ENCODE results near the gene CLDN14. TPM values are rescaled to one million over a fixed set of nuclear protein-coding genes. Genes with fewer than 3 reads are reported as not detected.

Gene CLDN14
- polyA plus RNA-seq, 3 donors = not detected

DNA sequence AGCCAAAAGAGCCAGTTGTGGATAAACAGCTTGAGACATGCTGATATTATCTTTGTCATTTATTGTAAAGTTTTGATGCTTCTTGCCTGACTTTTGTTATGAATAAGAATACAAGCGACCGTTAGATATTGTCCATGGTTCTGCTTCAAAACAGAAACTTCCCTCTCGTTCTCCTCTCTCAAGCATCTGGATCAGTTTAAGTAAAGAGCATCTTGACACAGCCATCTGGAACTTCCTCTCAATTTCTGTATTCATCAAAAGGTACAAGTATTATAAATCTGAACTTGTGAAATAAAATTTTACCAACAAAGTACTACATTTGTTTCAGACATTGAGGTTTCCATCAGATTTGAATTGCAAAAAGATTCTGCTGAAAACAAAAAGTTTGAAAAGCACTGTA, 36.4 kb upstream of the CLDN14 start:
- Histone ChIP-seq H4K20me1 (ENCODE audit: insufficient read depth, low read length) (no peaks in the 10 kb centered on the region), H3K9me3 (replicated peaks in 1 of 2; ENCODE audit: control insufficient read depth in 1 of 2, insufficient read depth in 1 of 2, low read length in 2 of 2) (peaks cover 0 to 13% of the 10 kb centered on the region in 2 donors), H3K79me2 (ENCODE audit: insufficient read depth, low read length) (no peaks in the 10 kb centered on the region), H3K4me1 (ENCODE audit: control insufficient read depth in 1 of 2, insufficient read depth in 2 of 2, low read length in 2 of 2) (no peaks in the 10 kb centered on the region), H3K4me2 (replicated peaks; ENCODE audit: extremely low read depth, low read length, poor library complexity, severe bottlenecking) (no peak overlapping the region), H3K27ac (ENCODE audit: low read depth in 1 of 2, low read length in 2 of 2) (no peak overlapping the region), H3K27me3 (ENCODE audit: control insufficient read depth in 2 of 2, insufficient read depth in 2 of 2, low read length in 2 of 2) (no peaks in the 10 kb centered on the region), H2AFZ (ENCODE audit: insufficient read depth, low read depth, low read length, poor library complexity, severe bottlenecking) (no peak overlapping the region), H3K4me3 (replicated peaks in 1 of 3; ENCODE audit: low read depth in 2 of 3, low read length in 3 of 3) (no peak overlapping the region), H3K36me3 (replicated peaks in 1 of 2; ENCODE audit: control insufficient read depth in 1 of 2, insufficient read depth in 2 of 2, low read length in 2 of 2) (no peaks in the 10 kb centered on the region), H3K9ac (ENCODE audit: insufficient read depth, low read length, poor library complexity, severe bottlenecking) (no peak overlapping the region)
- DNase-seq = no peak
- no CpG with 5 or more reads among the region's 3 CpGs for WGBS (ENCODE audit: insufficient coverage)
- Mint-ChIP-seq H3K9me3 (peaks cover 5 to 18% (median 12%) of the 10 kb centered on the region in 7 donors), H3K27me3 (ENCODE audit: low read depth in 3 of 3) (peaks cover 2 to 8% (median 8%) of the 10 kb centered on the region in 3 donors), H3K36me3 (no peaks in the 10 kb centered on the region), H3K4me3 (no peak overlapping the region), H3K27ac (no peak overlapping the region), H3K4me1 (no peaks in the 10 kb centered on the region)
- TF ChIP-seq, protein P1, sequence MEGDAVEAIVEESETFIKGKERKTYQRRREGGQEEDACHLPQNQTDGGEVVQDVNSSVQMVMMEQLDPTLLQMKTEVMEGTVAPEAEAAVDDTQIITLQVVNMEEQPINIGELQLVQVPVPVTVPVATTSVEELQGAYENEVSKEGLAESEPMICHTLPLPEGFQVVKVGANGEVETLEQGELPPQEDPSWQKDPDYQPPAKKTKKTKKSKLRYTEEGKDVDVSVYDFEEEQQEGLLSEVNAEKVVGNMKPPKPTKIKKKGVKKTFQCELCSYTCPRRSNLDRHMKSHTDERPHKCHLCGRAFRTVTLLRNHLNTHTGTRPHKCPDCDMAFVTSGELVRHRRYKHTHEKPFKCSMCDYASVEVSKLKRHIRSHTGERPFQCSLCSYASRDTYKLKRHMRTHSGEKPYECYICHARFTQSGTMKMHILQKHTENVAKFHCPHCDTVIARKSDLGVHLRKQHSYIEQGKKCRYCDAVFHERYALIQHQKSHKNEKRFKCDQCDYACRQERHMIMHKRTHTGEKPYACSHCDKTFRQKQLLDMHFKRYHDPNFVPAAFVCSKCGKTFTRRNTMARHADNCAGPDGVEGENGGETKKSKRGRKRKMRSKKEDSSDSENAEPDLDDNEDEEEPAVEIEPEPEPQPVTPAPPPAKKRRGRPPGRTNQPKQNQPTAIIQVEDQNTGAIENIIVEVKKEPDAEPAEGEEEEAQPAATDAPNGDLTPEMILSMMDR (IDR thresholded peaks at IDR 0.05) = no peak
- intact Hi-C loops (cut with micrococcal nuclease) = no loop called here

DNA sequence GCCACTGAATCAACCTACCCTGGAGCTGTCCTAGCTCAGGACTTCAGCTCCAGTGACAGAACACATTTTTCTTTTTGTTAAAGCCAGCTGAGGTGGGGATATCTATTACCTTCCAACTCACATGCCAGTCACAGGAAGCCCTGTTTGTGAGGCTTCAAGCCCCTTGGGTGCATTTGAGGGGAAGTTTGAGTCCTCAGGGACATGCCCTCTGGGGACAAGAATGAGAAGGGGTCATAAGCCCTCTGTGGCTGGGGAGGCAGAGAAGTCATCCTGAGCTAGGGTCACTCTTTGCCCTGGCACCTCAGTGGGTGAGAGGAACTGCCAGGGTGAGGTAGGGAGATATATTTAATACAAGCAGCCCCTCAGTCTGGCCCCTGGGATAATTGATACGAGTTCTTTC, 33.5 kb upstream of the CLDN14 start:
- Mint-ChIP-seq H3K27ac (no peak overlapping the region), H3K4me1 (no peaks in the 10 kb centered on the region), H3K9me3 (peaks cover 0 to 2% (median 0%) of the 10 kb centered on the region in 7 donors), H3K27me3 (ENCODE audit: low read depth in 3 of 3) (peaks cover 2 to 5% (median 4%) of the 10 kb centered on the region in 3 donors), H3K36me3 (no peaks in the 10 kb centered on the region), H3K4me3 (no peak overlapping the region)
- Histone ChIP-seq H3K9ac (ENCODE audit: insufficient read depth, low read length, poor library complexity, severe bottlenecking) (no peak overlapping the region), H3K27me3 (ENCODE audit: control insufficient read depth in 2 of 2, insufficient read depth in 2 of 2, low read length in 2 of 2) (no peaks in the 10 kb centered on the region), H3K27ac (ENCODE audit: low read depth in 1 of 2, low read length in 2 of 2) (no peak overlapping the region), H3K79me2 (ENCODE audit: insufficient read depth, low read length) (no peaks in the 10 kb centered on the region), H2AFZ (ENCODE audit: insufficient read depth, low read depth, low read length, poor library complexity, severe bottlenecking) (no peak overlapping the region), H3K36me3 (replicated peaks in 1 of 2; ENCODE audit: control insufficient read depth in 1 of 2, insufficient read depth in 2 of 2, low read length in 2 of 2) (no peaks in the 10 kb centered on the region), H4K20me1 (ENCODE audit: insufficient read depth, low read length) (no peaks in the 10 kb centered on the region), H3K9me3 (replicated peaks in 1 of 2; ENCODE audit: control insufficient read depth in 1 of 2, insufficient read depth in 1 of 2, low read length in 2 of 2) (no peaks in the 10 kb centered on the region), H3K4me3 (replicated peaks in 1 of 3; ENCODE audit: low read depth in 2 of 3, low read length in 3 of 3) (no peak overlapping the region), H3K4me1 (ENCODE audit: control insufficient read depth in 1 of 2, insufficient read depth in 2 of 2, low read length in 2 of 2) (no peaks in the 10 kb centered on the region), H3K4me2 (replicated peaks; ENCODE audit: extremely low read depth, low read length, poor library complexity, severe bottlenecking) (no peak overlapping the region)
- no peak for DNase-seq
- TF ChIP-seq, protein P1 (IDR thresholded peaks at IDR 0.05) = no peak
- intact Hi-C loops (cut with micrococcal nuclease) = no loop called here
- WGBS (ENCODE audit: insufficient coverage) = no CpG with 5 or more reads among the region's 1 CpG
